ENCODE data around the gene SRPRB.

GRCh38 chr3:133833267-133833666 is 27.7 kb downstream of the SRPRB start:
- TF ChIP-seq CTCF (IDR thresholded peaks at IDR 0.05) (no peak), POLR2AphosphoS5 (IDR thresholded peaks at IDR 0.05) (no peak), POLR2A (IDR thresholded peaks at IDR 0.05) (no peak), EP300 (IDR thresholded peaks at IDR 0.05) (no peak)
